Stimulated activated CD8-positive, alpha-beta memory T cell treated with anti-CD3 and anti-CD28 coated beads, Interleukin-12 subunit alpha, Interleukin-12 subunit beta, amount 100 ng/mL, for 1 hour (primary cell): ENCODE measurements around the gene ADCK1.
"Not testable (repeated sequence)": the region's sequence is repeated elsewhere in the genome, so short reads cannot be mapped to it uniquely, and the experiment has no call there.

ENCODE experiments used
- DNase-seq: peaks from one replicate; pipeline ENCODE4 v3.0.0-alpha.2; 2020; ENCODE audit warnings: low read depth

ADCK1 gene

GRCh38 chr14:77799863-77800730 lies at the start of gene ADCK1:
Gene ADCK1 (plus strand): TSS chr14:77800109. CDS start chr14:77818979, 18,870 bp downstream.
- DNase-seq, result peak; percentile 72

DNA sequence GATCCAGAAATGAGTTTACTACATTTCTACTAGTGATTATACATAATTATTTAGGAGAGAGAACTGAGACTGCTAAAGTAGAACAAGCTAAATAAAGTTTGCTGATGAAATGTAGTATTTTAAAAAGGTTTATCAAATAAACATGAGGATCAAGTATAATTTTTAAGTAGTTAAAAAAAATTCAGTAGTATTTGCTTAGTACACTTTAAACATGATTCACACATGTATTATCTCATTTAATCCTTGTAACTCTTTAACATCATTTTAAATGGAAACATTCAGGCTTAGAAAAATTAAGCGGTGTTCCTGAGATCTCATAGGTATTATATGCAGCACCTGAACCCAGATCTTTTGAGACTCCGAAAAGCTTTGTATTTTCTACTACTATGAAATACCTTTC lies 47.6 kb upstream of the ADCK1 start:
- DNase-seq, result no peak

DNA sequence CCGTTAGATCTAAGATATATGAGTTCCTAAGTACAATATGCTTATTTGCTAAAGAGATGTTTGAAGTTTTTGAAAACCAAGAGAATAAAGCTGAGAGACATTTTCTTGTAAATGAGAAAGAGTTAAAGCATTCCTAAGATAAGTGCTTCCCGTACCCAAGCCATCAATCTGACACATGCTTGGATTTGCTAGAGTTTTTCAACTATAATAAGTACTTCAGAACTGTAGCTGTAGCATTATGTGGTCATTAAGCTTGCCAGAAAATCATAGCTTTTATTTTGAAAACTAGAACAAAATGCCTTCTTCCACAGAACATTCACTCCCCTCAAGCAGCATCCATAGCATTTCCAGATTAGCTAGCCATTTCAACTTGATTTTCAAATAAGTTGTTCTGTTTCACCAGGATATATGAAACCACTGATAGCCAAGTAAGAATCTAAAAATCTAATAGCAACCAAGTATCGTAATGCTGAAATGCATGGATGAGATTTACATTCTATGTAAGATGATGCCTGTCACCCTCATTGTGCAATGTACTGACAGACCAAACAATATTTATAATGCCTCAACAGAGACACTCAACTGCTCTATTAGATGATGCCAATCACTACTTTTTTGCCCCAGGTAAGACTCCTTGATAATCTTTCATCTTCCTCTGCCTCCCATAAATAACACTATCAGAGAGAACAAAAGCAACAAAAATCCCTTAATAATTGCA lies 47.0 kb upstream of the ADCK1 start:
- no peak for DNase-seq

DNA sequence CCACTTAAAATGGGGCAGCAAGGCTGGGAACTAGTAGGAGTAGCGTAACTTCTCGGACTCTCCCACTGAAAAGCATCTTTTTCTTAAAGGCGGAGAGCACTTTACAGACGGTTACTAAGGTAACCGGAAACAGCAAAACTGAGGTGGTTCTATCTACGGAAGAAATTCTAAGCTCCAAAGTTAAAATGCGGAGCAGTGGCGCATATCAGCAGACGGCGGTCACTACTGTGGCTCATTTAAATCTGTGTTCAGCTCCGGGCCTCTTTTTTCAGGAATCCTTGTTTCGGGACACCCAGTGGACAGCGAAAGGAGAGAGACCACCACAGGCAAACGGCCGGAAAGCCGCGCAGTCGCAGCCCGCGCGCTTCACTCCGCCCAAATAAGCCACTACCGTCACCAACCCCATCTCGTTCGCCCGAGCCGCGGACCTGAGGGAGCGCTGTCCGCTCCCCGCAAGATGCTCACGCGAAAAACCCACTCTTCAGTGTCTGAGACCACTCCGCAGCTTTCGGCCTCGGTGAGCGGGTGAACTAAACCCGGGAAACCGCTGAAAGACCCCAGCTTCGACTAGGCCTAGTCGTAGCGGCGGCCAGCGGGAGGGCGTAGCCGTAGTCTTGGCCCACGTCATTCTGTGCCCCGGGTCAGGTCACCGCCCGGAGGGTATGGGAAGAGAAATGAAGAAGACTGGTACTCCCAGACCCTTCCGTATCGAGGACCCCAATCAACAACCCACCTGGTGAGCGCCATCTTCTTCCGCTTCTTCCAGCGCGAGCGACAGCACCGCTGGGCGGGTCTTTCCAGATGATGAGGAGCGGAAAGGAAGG lies 39.3 kb upstream of the ADCK1 start, which contains the start of gene SNW1:
Gene SNW1, minus strand, starts transcription at position 776 of the 824 bp plus-strand sequence. Its CDS starts 29 bp downstream, at position 747.
- DNase-seq, result peak; percentile 87

DNA sequence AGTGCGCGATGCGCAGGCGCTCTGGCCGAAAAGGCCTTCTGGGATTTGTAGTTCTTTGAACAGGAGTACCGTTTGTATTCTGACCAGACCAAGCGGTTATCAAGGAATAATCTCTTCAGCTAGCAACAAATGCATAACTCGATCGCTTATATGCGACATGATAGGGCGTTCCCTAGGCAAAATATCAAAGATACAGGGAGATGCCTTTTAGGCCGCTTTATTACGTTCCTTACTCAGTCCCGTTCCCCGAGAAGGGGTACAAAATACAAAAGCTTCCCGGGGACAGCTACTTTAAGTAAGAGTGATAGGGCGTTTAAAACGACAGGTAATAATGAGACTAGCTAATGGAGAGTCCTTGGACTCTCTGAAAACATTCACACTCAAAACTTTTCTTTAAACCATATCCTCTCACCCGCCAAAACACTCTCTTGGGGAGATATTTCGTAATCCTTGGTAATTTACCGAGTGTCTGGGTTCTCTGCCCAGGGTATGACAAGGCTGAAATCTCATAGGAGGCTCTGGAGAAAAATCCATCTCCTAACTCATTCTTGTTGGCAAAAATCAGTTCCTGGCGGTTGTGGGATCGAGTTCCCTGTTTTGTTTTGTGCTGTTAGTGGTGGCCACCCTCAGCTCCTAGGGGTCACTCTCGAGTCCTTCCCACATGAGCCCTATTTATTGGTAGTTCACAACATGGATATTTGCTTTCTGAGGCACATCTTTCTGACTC lies 38.5 kb upstream of the ADCK1 start:
- DNase-seq, result no peak

DNA sequence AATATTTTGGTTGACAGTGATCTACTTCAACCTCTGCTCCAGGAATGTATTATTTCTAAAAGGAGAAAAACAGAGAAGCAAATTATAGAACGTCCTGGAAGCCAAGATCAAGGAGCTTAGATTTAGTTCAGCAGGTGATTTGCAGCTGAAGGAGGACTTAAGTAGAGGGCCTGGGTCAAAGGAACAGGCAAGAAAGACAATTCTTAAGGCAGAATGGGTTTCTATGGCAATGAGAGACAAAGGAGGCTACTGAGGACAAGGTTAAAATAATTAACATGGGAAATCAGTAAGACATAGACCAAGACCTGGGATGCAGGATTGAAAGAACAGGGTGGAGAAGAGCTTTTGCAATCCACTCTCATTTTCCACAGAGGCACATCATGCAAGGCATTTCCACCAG lies 36.6 kb upstream of the ADCK1 start:
- no peak for DNase-seq

DNA sequence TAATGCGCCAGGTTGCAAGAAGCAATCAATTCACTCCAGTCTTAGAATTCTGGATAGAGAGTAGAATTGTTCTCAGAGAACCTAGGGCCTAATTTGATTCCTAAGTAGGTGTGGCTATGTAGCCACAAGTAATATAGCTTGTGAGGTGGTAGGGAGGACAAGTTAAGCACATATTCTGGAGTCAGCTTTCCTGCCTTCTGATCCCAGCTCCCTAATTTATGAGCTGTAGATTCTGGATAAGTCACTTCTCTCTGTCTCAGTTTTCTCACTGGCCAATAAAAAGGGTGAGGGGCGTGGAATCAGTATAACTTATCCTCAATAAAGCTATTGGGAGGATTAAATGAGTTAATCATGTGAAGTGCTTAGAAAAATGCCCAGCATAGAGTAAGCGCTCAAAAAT lies 35.9 kb upstream of the ADCK1 start:
- DNase-seq, result no peak

DNA sequence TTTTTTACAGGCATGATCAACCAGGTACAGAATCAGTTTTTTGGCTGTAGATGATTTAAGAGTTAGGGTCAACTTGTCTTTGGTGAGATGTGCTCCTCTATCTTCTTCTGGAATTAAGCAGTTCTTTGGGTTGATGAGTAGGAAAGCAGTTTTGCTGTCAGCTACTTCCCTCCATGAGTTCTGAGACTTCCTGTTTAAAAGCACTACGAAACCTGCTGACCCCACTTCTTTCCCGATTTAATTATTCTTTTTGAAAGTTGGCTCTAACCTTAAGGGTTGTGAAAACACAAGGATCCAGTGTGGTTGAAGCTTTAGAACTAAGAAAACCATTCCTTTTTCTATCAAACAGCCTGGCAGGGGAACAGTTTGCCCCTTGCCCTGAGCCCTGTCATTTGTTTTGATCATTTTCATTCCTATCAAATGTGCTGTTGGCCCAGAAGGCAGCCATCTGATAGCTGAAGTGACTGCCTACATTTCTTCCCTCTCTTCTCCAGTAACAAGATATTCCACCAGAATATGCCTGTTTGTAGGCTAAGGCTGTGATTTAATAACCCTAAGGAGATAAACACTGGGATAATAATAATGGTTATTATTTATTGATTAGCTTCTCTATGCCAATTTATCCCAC lies 31.4 kb upstream of the ADCK1 start:
- DNase-seq, result not testable (repeated sequence)

- DNase-seq, result not testable (repeated sequence)
Observed at GRCh38 chr14:77773966-77774365, 25.9 kb upstream of the ADCK1 start.

DNA sequence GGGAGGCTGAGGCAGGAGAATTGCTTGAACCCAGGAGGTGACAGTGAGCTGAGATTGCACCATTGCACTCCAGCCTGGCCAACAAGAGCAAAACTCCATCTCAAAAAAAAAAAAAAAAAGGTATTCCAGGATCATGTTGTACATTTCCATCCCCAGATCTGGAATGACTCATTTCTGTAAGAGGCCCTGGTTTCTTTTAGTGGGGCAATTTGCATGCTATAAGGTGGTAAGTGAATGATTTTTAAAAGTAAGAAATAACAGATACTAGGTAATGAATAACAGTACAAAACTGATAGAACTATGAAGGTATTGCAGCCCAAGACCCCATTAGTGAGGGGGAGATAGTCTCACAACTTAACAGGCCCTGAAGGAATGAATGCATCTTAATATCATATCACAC lies 17.7 kb upstream of the ADCK1 start:
- no peak for DNase-seq

GRCh38 chr14:77786148-77786547 lies 13.8 kb upstream of the ADCK1 start:
- DNase-seq, result no peak

GRCh38 chr14:77790566-77791224 lies 9.2 kb upstream of the ADCK1 start:
- DNase-seq, result no peak

DNA sequence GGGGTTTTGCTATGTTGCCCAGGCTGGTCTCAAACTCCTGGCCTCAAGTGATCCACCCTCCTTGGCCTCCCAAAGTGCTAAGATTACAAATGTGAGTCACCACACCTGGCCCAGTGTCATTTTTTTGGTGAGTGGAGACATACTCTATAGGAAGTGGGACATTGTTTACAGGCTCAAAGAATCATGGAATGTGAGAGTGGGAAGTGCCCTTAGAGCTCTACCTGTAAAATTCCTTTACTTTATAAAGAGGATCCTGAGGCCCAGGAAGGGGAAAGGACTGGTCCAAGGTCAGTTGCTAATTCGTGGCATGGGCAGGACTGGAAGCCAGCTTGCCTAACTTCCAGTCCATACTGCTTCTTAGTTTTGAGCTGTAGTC lies 8.7 kb upstream of the ADCK1 start:
- DNase-seq, result no peak

- DNase-seq, result not testable (repeated sequence)
Observed at GRCh38 chr14:77793255-77793654, 6.7 kb upstream of the ADCK1 start.

- no peak for DNase-seq
Observed at GRCh38 chr14:77794357-77794756, 5.6 kb upstream of the ADCK1 start.

DNA sequence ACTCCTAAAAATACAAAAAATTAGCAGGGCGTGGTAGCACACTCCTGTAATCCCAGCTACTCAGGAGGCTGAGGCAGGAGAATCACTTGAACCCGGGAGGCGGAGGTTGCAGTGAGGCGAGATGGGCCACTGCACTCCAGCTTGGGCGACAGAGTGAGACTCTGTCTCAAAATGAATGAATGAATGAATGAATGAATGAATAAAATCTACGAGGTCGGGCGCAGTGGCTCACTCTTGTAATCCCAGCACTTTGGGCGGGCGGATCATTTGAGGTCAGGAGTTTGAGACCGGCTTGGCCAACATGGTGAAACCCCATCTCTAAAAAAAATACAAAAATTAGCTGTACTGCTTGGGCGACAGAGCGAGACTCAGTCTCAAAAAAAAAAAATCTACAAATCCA lies 453 bp upstream of the ADCK1 start:
- DNase-seq, result not testable (repeated sequence)

- no peak for DNase-seq
Observed at GRCh38 chr14:77800814-77801213, 905 bp downstream of the ADCK1 start.

DNA sequence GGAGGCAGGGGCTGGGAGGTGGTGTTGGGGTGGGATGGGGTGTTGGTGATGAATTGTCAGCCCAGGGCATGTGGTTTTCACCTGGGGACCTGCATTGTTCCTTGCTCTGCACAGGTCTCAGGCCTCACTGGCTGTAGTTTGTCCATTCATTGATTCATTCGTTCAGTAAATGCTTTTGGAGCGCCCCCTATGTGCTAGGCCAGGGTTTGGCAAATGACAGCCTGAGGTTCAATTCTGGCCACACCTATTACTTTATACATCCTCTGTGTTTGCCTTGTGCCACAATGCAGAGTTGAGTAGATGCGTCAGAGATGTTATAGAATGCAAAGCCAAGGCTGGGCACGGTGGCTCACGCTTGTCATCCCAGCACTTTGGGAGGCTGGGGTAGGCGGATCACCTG lies 4.7 kb downstream of the ADCK1 start:
- no peak for DNase-seq

DNA sequence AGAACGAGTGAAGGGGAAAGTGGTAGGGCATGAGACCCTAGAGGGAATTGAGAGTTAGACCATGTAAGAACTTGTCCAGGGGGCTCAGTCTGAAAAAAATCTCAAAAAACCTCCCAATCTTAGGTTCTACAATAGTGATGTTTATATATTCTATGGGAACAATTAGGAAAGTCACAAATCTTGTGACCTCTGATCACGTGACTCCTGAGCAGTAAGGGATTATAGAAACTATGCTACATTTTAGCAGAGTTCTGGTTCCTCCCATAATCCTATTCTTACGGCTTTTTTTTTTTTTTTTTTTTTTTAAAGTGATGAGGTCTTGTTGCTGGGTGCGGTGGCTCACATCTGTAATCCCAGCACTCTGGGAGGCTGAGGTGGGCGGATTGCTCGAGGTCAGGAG lies 5.8 kb downstream of the ADCK1 start:
- DNase-seq, result no peak

DNA sequence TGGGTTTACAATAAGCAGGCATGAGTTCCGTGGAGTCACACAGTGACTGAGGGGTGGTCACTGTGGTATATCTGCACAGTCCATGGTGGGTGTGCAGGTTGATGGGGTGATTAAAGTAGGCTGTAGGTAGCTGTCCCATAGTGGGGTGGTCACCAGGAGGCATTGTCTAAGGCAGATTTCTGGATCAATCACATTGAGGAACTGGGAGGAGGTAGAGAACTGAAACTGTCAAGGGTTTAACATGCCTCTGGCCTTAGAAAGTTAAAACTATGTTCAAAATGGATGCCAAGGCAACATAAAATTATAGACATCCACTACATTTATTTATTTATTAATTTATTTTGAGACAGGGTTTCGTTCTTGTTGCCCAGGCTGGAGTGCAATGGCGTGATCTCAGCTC lies 8.3 kb downstream of the ADCK1 start:
- DNase-seq, result no peak

DNA sequence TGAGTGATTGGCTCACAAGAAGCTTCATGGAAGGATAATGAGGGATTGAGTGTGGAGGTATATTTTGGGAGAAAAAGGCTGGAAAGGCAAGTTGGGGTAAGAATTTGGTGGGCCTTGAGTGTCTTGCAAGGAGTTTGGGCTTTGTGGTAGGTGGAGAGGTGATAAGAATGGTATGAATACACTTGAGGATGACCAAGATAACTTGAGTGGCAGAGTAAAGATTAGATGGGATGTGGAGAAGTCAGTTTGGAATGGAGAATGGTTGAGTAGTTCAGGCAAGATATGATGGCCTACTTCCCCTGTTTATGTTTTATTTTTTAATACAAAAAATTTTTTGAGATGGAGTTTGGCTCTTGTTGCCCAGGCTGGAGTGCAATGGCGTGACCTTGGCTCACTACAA lies 9.1 kb downstream of the ADCK1 start:
- DNase-seq, result no peak
